Fibroblast of skin of abdomen (primary cell): Measurements from ENCODE around the gene TSPAN9.

ENCODE experiments used
- DNase-seq: peaks from one replicate; pipeline ENCODE4 v3.0.0-alpha.2; 2013

TSPAN9 gene

GRCh38 chr12:3167636-3168035 is 90.5 kb downstream of the TSPAN9 start:
- DNase-seq, result no peak

GRCh38 chr12:3168223-3169221 is 91.3 kb downstream of the TSPAN9 start:
- peak; percentile 89 for DNase-seq

GRCh38 chr12:3170423-3171194 is 93.4 kb downstream of the TSPAN9 start:
- peak; percentile 86 for DNase-seq

GRCh38 chr12:3171195-3171591 is 94.0 kb downstream of the TSPAN9 start:
- no peak for DNase-seq

GRCh38 chr12:3172124-3173007 is 95.2 kb downstream of the TSPAN9 start:
- no peak for DNase-seq

- DNase-seq, result no peak
These were observed 95.9 kb downstream of the TSPAN9 start for GRCh38 chr12:3173008-3173553.

GRCh38 chr12:3173912-3174311 is 96.7 kb downstream of the TSPAN9 start:
- no peak for DNase-seq

GRCh38 chr12:3175238-3175637 is 98.1 kb downstream of the TSPAN9 start:
- no peak for DNase-seq

- DNase-seq, result no peak
These were observed 99.6 kb downstream of the TSPAN9 start for GRCh38 chr12:3176754-3177153.

GRCh38 chr12:3177778-3178425 is 100.7 kb downstream of the TSPAN9 start:
- DNase-seq, result no peak

GRCh38 chr12:3178671-3179313 is 101.6 kb downstream of the TSPAN9 start:
- DNase-seq, result no peak

GRCh38 chr12:3179731-3180130 is 102.6 kb downstream of the TSPAN9 start:
- no peak for DNase-seq

GRCh38 chr12:3182426-3182825 is 105.2 kb downstream of the TSPAN9 start:
- DNase-seq, result no peak

GRCh38 chr12:3184485-3184884 is 107.3 kb downstream of the TSPAN9 start:
- DNase-seq, result no peak

GRCh38 chr12:3185260-3185870 is 108.2 kb downstream of the TSPAN9 start:
- no peak for DNase-seq

- DNase-seq, result no peak
These were observed 109.5 kb downstream of the TSPAN9 start for GRCh38 chr12:3186546-3187215.

GRCh38 chr12:3187846-3188770 is 110.9 kb downstream of the TSPAN9 start:
- DNase-seq, result no peak

GRCh38 chr12:3189282-3189681 is 112.1 kb downstream of the TSPAN9 start:
- no peak for DNase-seq

- no peak for DNase-seq
These were observed 112.9 kb downstream of the TSPAN9 start for GRCh38 chr12:3190101-3190500.
